Measurements from ENCODE around the gene ASNSD1.
"Not testable (repeated sequence)": the region's sequence is repeated elsewhere in the genome, so short reads cannot be mapped to it uniquely, and the experiment has no call there.

The ASNSD1 gene

DNA sequence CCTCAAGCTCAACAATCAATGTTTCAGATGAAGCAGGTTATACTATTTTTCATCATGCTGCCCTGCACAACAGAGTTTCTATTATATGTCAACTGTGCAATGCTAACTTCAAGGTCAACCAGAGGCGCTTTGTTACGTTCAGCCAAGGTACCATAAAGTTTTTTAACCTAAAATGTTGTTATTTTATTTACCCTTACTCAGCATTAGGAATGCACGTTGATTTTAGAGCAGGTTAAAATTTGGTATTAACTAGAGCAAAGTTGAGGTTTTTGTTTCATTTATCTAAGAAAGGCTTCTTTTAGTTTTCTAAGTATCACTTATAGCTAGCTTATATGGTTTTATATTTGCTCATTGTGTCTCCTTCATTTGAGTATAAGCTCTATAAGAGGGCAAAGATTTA, 35.0 kb downstream of the ASNSD1 start:
- no peak for DNase-seq

DNA sequence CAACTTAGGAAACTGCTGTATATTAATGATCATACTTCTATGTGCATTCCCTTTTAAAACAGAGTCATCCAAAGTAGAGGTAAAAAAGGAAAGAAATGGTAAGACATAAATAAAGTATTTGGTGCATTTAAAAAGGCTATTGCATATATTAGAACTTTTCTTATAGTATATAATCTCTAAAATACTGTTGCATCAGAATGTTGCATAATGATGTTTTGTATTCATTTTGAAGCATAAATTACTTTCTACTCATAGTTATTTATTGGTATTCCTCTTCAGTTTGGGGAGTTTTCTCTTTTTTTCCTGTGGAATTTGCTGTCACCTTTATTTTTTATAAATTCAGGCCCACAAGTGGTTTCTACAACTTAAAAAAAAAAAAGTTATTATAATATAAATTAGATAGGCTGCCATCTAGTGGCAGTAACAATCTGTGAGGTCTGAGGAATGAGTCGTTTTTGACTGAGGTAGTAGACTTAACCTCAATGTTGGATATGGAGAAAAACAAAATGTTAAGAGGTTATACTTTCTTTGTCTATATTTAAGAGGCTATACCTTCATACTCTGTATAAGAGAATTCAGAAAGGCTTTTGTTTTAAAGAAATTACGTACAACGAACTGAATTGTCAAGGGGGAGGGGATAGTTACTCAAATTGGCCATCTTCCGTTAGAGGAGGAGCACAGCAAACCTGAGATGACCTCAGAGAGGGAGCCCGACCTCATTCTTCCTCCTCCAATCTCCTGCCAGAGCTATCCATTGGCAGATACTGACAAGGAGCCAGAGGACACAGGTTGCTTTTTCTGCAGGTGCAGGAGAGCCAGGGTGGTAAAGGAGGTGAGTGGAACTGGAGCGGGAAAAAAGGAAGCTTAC, 37.0 kb downstream of the ASNSD1 start:
- DNase-seq = peak in 2 of 3 experiments; percentile 4 to 42

GRCh38 chr2:189700681-189701080, 39.4 kb downstream of the ASNSD1 start:
- no peak for DNase-seq

GRCh38 chr2:189702071-189702470, 40.8 kb downstream of the ASNSD1 start:
- no peak for DNase-seq

GRCh38 chr2:189709501-189710221, 48.4 kb downstream of the ASNSD1 start:
- no peak for DNase-seq

DNA sequence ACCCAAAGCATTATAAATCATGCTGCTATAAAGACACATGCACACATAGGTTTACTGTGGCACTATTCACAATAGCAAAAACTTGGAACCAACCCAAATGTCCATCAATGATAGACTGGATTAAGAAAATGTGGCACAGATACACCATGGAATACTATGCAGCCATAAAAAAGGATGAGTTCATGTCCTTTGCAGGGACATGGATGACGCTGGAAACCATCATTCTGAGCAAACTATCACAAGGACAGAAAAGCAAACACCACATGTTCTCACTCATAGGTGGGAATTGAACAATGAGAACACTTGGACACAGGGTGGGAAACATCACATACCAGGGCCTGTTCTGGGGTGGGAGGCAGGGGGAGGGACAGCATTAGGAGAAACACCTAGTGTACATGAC, 56.3 kb downstream of the ASNSD1 start:
- DNase-seq = not testable (repeated sequence)

GRCh38 chr2:189719571-189719970, 58.3 kb downstream of the ASNSD1 start:
- no peak for DNase-seq
